Measurements from ENCODE around the gene UFC1.

DNA sequence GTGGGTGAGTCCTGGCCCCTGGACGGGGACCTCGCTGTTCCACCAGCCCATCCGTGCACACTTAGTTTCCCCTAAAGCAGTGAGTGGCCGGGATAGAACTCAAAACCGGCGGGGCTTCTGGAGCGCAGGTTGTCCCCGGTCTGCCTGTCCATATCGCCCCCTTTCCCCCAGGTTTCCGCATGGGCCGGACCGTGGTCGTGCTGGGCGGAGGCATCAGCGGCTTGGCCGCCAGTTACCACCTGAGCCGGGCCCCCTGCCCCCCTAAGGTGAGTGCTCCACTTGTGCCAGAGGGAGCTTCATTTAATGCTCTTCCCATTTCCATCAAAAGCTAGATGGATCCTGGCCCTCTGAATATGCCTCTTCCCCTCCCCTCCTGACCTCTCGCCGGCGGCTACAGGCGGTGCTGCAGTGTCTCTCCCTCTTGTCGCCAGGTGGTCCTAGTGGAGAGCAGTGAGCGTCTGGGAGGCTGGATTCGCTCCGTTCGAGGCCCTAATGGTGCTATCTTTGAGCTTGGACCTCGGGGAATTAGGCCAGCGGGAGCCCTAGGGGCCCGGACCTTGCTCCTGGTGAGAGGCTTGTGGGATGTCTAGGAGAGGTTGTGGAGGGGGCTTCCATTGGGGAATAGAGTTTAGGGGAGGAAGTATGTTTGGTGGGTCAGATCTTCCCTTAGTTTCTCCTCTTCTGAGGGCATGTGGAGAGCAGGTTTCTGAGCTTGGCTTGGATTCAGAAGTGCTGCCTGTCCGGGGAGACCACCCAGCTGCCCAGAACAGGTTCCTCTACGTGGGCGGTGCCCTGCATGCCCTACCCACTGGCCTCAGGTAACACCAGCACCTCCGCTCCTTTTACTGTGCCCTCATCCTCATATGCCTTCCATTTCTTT is 13.1 kb downstream of the UFC1 start:
- TF ChIP-seq EZH2 (IDR thresholded peaks at IDR 0.05; ENCODE audit: insufficient read depth, poor library complexity, severe bottlenecking), result no peak
- TF ChIP-seq EZH2phosphoT487 (IDR thresholded peaks at IDR 0.05; ENCODE audit: insufficient read depth, low read depth), result no peak
